Inferior parietal cortex (tissue), 1 donor: ENCODE results near the gene MAP2K5.
"Not testable (repeated sequence)": the region's sequence is repeated elsewhere in the genome, so short reads cannot be mapped to it uniquely, and the experiment has no call there.

ENCODE experiments used
- DNase-seq: peaks from one replicate; pipeline ENCODE4 v3.0.0-alpha.2; 2016; ENCODE audit errors: extremely low spot score

MAP2K5 gene

GRCh38 chr15:67601073-67601472 is 58.6 kb downstream of the MAP2K5 start:
- no peak for DNase-seq

- DNase-seq = no peak
Observed at GRCh38 chr15:67603063-67603462, 60.6 kb downstream of the MAP2K5 start.

- DNase-seq = no peak
Observed at GRCh38 chr15:67605871-67606270, 63.4 kb downstream of the MAP2K5 start.

- DNase-seq = no peak
Observed at GRCh38 chr15:67606742-67607141, 64.2 kb downstream of the MAP2K5 start.

GRCh38 chr15:67607329-67607728 is 64.8 kb downstream of the MAP2K5 start:
- DNase-seq = no peak

- no peak for DNase-seq
Observed at GRCh38 chr15:67607959-67608637, 65.6 kb downstream of the MAP2K5 start.

GRCh38 chr15:67608638-67608959 is 66.1 kb downstream of the MAP2K5 start:
- DNase-seq = no peak

GRCh38 chr15:67611370-67612369 is 69.2 kb downstream of the MAP2K5 start:
- no peak for DNase-seq

GRCh38 chr15:67613211-67613610 is 70.7 kb downstream of the MAP2K5 start:
- no peak for DNase-seq

- DNase-seq = no peak
Observed at GRCh38 chr15:67613708-67614107, 71.2 kb downstream of the MAP2K5 start.

GRCh38 chr15:67615131-67615534 is 72.6 kb downstream of the MAP2K5 start:
- not testable (repeated sequence) for DNase-seq

GRCh38 chr15:67618297-67618696 is 75.8 kb downstream of the MAP2K5 start:
- no peak for DNase-seq

GRCh38 chr15:67622110-67622509 is 79.6 kb downstream of the MAP2K5 start:
- no peak for DNase-seq

GRCh38 chr15:67632261-67632660 is 89.8 kb downstream of the MAP2K5 start:
- no peak for DNase-seq

- DNase-seq = not testable (repeated sequence)
Observed at GRCh38 chr15:67635950-67636349, 93.4 kb downstream of the MAP2K5 start.

GRCh38 chr15:67639591-67639990 is 97.1 kb downstream of the MAP2K5 start:
- no peak for DNase-seq

GRCh38 chr15:67641453-67641852 is 99.0 kb downstream of the MAP2K5 start:
- no peak for DNase-seq

- no peak for DNase-seq
Observed at GRCh38 chr15:67646847-67647246, 104.3 kb downstream of the MAP2K5 start.

- DNase-seq = no peak
Observed at GRCh38 chr15:67652586-67652985, 110.1 kb downstream of the MAP2K5 start.

- DNase-seq = no peak
Observed at GRCh38 chr15:67660446-67660845, 117.9 kb downstream of the MAP2K5 start.

- no peak for DNase-seq
Observed at GRCh38 chr15:67660874-67661606, 118.5 kb downstream of the MAP2K5 start.

- no peak for DNase-seq
Observed at GRCh38 chr15:67670647-67671305, 128.3 kb downstream of the MAP2K5 start.
